Suprapubic skin (tissue), 4 donors: ENCODE measurements around the gene TGFB1I1.

Experiments used
- POLR2A ChIP-seq, 2 donors: fragments of 450-650 bp; IDR thresholded peaks; one replicate each; pipeline ENCODE4 v1.6.1; 2017; ENCODE audit warnings: antibody characterized with exemption in 2 of 2, mild to moderate bottlenecking in 2 of 2, moderate library complexity in 2 of 2
- POLR2AphosphoS5 ChIP-seq, 3 donors: sonication (generic); formaldehyde crosslinking; IDR thresholded peaks; one replicate each; pipeline ENCODE4 v1.6.1; 2017; ENCODE audit warnings: antibody characterized with exemption in 3 of 3
- TF ChIP-seq, protein P1 (sequence below), 2 donors: fragments of 200-600 bp in 1 of 2; fragments of 450-650 bp in 1 of 2; sonication (generic) in 1 of 2; IDR thresholded peaks; one replicate each; pipeline ENCODE4 v1.5.1; 2016 to 2019; ENCODE audit warnings: antibody characterized with exemption in 2 of 2, mild to moderate bottlenecking in 1 of 2, moderate library complexity in 1 of 2

DNA sequence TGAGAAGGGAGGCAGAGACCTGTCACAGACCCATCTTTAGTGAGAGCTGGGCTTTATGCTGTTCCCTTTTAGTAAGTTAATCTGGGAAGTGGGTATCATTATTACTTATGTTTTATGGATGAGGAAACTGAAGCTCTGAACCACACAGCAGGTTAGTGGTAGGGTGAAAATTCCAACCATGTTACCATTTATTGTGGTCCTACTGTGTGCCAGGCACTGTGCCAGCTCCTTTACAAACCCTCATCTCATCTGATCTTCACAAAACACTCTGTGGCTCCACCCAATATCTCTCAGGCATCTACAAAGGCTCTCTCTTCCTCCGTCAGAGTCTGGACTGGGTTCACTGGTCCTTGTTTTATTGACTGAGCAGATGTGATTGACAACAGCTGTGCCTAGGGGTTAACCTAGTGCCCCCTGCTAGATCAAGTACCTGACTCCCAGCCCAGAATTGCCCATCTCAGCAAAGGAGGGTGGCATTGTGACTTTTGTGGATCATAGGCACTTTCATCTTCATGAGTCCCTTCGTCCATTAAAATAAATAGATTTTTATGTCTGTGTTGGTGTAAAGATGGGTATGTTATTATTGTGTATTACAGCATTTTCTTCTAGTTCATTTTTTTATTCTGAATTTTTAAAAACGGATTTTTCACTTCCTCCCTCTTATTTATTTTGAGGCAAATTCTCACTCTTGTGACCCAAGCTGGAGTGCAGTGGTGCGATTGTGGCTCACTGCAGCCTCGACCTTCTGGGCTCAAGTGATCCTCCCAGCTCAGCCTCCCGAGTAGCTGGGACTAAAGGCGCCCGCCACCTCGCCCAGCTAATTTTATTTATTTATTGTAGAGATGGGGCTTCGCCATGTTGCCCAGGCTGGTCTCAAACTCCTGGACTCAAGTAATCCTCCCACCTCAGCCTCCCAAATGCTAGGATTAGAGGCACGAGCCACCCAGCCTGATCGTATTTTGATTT lies 3.1 kb downstream of the TGFB1I1 start:
- TF ChIP-seq POLR2AphosphoS5 (IDR thresholded peaks at IDR 0.05) (no peak), POLR2A (IDR thresholded peaks at IDR 0.05) (no peak)
- TF ChIP-seq, protein P1, sequence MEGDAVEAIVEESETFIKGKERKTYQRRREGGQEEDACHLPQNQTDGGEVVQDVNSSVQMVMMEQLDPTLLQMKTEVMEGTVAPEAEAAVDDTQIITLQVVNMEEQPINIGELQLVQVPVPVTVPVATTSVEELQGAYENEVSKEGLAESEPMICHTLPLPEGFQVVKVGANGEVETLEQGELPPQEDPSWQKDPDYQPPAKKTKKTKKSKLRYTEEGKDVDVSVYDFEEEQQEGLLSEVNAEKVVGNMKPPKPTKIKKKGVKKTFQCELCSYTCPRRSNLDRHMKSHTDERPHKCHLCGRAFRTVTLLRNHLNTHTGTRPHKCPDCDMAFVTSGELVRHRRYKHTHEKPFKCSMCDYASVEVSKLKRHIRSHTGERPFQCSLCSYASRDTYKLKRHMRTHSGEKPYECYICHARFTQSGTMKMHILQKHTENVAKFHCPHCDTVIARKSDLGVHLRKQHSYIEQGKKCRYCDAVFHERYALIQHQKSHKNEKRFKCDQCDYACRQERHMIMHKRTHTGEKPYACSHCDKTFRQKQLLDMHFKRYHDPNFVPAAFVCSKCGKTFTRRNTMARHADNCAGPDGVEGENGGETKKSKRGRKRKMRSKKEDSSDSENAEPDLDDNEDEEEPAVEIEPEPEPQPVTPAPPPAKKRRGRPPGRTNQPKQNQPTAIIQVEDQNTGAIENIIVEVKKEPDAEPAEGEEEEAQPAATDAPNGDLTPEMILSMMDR (IDR thresholded peaks at IDR 0.05): no peak
